ENCODE data around the gene CFL2. TPM values are rescaled to one million over a fixed set of nuclear protein-coding genes. Genes with fewer than 3 reads are reported as not detected.
A peak's percentile ranks its signal among the peaks of the same experiment; 100 is the strongest.

The CFL2 gene
- 25.3 TPM for polyA plus RNA-seq (2013, experiment 1 of 2)
- 26.6 TPM for polyA plus RNA-seq (2013, experiment 2 of 2)

DNA sequence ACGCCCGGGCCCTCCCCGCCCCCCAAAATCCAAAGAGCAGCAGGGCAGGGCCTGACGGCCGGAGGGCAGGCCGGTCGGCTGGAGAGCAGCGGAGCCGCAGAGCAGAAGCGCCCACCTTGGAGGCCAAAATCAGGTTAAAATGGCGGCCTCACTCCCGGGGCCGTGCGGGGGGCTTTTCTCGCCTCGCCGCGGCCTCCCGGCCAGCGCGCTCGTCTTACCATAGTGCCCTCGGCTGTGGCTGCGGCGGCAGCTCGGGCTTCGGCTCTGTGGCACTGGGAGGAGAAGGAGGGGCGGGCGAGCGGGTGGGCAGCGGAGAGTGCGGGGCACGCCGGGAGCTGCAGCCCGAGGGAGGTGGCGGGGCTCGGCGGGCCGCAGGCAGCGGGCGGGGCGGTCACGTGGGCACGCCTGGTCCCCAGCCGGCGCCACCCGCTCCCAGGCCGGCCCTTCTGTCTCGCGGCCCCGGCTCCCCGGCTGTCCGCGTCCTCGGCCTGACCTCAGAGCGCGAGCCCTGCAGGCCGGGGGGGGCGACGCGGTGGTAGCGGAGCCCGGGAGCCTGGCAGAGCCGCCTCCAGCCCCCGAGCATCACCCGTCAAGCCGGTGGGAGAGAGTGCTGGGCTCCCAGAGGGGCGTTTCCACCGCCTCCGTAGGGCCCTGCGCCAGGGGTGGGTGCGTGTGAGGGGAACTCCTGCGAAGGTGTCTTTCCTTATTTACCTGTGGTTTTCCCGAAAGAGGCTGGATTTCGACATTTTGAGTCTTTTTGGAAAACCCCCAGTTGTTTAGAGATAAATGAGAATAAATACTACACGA, at the start of gene CFL2:
CFL2 (minus strand) TSS at position 274 of the 807 bp plus-strand sequence; CDS start at position 221, 53 bp downstream.
- H2BK15ac ChIP-seq (replicated peaks; ENCODE audit: low read depth): peak within 1 kb of the TSS; percentile 67
- no peaks in the 10 kb centered on the region for H3K36me3 ChIP-seq (ENCODE audit: control insufficient read depth, insufficient read depth, low read length)
- H2BK120ac ChIP-seq (ENCODE audit: low read depth, low read length): peak within 1 kb of the TSS; percentile 82
- DNase-seq: peak; percentile 90
- no peak within 1 kb of the TSS for H2BK5ac ChIP-seq (ENCODE audit: low read length)
- peak within 1 kb of the TSS; percentile 98 for H3K4ac ChIP-seq (ENCODE audit: low read depth, low read length)
- H3K56ac ChIP-seq (ENCODE audit: low read length): peak within 1 kb of the TSS; percentile 92
- peaks cover 2% of the 10 kb centered on the region for H3K79me2 ChIP-seq (ENCODE audit: control insufficient read depth, insufficient read depth, low read length)
- no peak within 1 kb of the TSS for H4K8ac ChIP-seq (ENCODE audit: low read depth, low read length)
- no peaks in the 10 kb centered on the region for H3K27me3 ChIP-seq (ENCODE audit: insufficient read depth, low read length, poor library complexity)
- H3K27ac ChIP-seq (ENCODE audit: low read depth, low read length): peak within 1 kb of the TSS; percentile 85
- peak within 1 kb of the TSS; percentile 99 for H3K18ac ChIP-seq (ENCODE audit: low read length)
- peaks cover 5% of the 10 kb centered on the region for H3K79me1 ChIP-seq (ENCODE audit: low read length)
- peak within 1 kb of the TSS; percentile 69 for H3K9ac ChIP-seq (ENCODE audit: low read length)
- H2AK5ac ChIP-seq (ENCODE audit: low read length): no peak within 1 kb of the TSS
- H4K5ac ChIP-seq (ENCODE audit: low read length): no peak within 1 kb of the TSS
- H3K4me3 ChIP-seq (ENCODE audit: low read length): peak within 1 kb of the TSS; percentile 47
- peak within 1 kb of the TSS; percentile 49 for H3K4me2 ChIP-seq (ENCODE audit: low read length)
- no CpG with 5 or more reads among the region's 76 CpGs for WGBS (ENCODE audit: extremely low coverage, insufficient coverage, low lambda C conversion rate)
- no peak within 1 kb of the TSS for H3K23ac ChIP-seq (ENCODE audit: low read length)
- H3K4me1 ChIP-seq (ENCODE audit: control insufficient read depth, low read depth, low read length): no peaks in the 10 kb centered on the region

DNA sequence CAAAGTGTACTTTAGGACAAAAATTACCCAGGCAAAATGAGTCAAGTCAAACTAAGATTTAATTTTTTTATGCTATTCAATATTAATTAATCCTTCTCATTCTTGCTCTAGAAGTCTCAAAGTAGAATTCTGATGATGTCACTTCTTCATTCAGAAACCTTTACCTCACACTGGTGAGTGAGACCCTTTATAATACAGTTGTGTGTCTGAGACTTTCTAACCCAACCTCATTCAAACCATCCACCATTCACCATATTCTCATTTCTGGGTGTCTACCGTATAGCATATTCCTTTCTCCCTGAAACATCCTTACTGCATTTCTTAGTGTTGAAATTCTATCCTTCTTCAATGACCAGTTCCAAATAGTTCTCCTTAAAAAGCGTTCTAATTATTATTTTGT, 40.8 kb upstream of the CFL2 start:
- Histone ChIP-seq H2BK5ac (ENCODE audit: low read length) (no peak overlapping the region), H3K18ac (ENCODE audit: low read length) (no peak overlapping the region), H3K79me2 (ENCODE audit: control insufficient read depth, insufficient read depth, low read length) (no peaks in the 10 kb centered on the region), H3K27ac (ENCODE audit: low read depth, low read length) (no peak overlapping the region), H3K4me3 (ENCODE audit: low read length) (no peak overlapping the region), H3K27me3 (ENCODE audit: insufficient read depth, low read length, poor library complexity) (no peaks in the 10 kb centered on the region), H3K4me2 (ENCODE audit: low read length) (no peak overlapping the region), H2AK5ac (ENCODE audit: low read length) (no peak overlapping the region), H4K8ac (ENCODE audit: low read depth, low read length) (no peak overlapping the region), H3K36me3 (ENCODE audit: control insufficient read depth, insufficient read depth, low read length) (no peaks in the 10 kb centered on the region), H4K5ac (ENCODE audit: low read length) (no peak overlapping the region), H3K79me1 (ENCODE audit: low read length) (no peaks in the 10 kb centered on the region), H3K56ac (ENCODE audit: low read length) (no peak overlapping the region), H2BK120ac (ENCODE audit: low read depth, low read length) (no peak overlapping the region), H3K9ac (ENCODE audit: low read length) (no peak overlapping the region), H3K23ac (ENCODE audit: low read length) (no peak overlapping the region), H3K4me1 (ENCODE audit: control insufficient read depth, low read depth, low read length) (no peaks in the 10 kb centered on the region), H2BK15ac (replicated peaks; ENCODE audit: low read depth) (no peak overlapping the region), H3K4ac (ENCODE audit: low read depth, low read length) (no peak overlapping the region)
- DNase-seq: no peak
- no CpG with 5 or more reads among the region's 2 CpGs for WGBS (ENCODE audit: extremely low coverage, insufficient coverage, low lambda C conversion rate)

DNA sequence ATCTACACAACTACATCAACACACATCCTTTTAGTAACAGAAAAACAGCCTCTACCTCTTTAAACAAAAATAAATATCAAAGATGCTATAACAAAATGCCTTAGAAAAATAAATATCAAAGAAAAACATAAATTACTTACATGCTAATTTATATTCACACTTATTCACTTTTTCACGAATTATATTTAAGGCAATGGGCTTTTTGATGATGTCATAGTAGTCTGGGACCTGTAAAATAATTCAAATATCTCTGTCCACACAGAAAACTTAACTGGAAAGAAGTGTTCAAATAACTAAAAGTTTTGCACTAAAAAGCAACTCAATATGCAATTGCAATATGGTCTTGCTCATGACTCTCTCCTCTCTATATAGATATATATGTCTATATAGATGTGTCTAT, 40.3 kb upstream of the CFL2 start:
- Histone ChIP-seq H2BK5ac (ENCODE audit: low read length) (no peak overlapping the region), H3K79me2 (ENCODE audit: control insufficient read depth, insufficient read depth, low read length) (no peaks in the 10 kb centered on the region), H3K56ac (ENCODE audit: low read length) (no peak overlapping the region), H3K4me3 (ENCODE audit: low read length) (no peak overlapping the region), H3K4me1 (ENCODE audit: control insufficient read depth, low read depth, low read length) (no peaks in the 10 kb centered on the region), H2BK15ac (replicated peaks; ENCODE audit: low read depth) (no peak overlapping the region), H2BK120ac (ENCODE audit: low read depth, low read length) (no peak overlapping the region), H3K4me2 (ENCODE audit: low read length) (no peak overlapping the region), H3K27ac (ENCODE audit: low read depth, low read length) (no peak overlapping the region), H2AK5ac (ENCODE audit: low read length) (no peak overlapping the region), H3K4ac (ENCODE audit: low read depth, low read length) (no peak overlapping the region), H3K36me3 (ENCODE audit: control insufficient read depth, insufficient read depth, low read length) (no peaks in the 10 kb centered on the region), H3K79me1 (ENCODE audit: low read length) (no peaks in the 10 kb centered on the region), H3K18ac (ENCODE audit: low read length) (no peak overlapping the region), H3K27me3 (ENCODE audit: insufficient read depth, low read length, poor library complexity) (no peaks in the 10 kb centered on the region), H4K8ac (ENCODE audit: low read depth, low read length) (no peak overlapping the region), H3K9ac (ENCODE audit: low read length) (no peak overlapping the region), H4K5ac (ENCODE audit: low read length) (no peak overlapping the region), H3K23ac (ENCODE audit: low read length) (no peak overlapping the region)
- no peak for DNase-seq
- WGBS (ENCODE audit: extremely low coverage, insufficient coverage, low lambda C conversion rate): 100% methylated on average over 1 of the region's 1 CpG

DNA sequence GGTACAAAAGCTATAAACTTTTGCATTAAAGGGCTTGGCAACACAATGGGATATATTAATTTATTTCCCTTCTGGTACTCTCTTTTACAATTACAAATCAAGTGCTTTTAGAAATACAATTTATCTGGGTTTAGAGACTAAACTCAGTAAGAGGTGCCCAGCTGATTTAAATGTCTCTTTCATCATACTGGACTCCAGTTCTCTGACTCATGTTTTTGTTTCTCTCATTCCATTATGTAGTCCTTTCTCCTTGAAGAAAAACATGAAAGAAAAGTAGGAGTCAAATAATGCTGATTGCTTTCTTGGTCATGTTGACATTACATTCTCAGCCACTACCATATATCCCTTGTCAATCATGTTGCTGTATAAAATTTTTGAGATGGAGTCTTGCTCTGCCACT, 36.3 kb upstream of the CFL2 start:
- Histone ChIP-seq H2BK15ac (replicated peaks; ENCODE audit: low read depth) (no peak overlapping the region), H4K5ac (ENCODE audit: low read length) (no peak overlapping the region), H2BK5ac (ENCODE audit: low read length) (no peak overlapping the region), H3K4ac (ENCODE audit: low read depth, low read length) (no peak overlapping the region), H3K56ac (ENCODE audit: low read length) (no peak overlapping the region), H3K23ac (ENCODE audit: low read length) (no peak overlapping the region), H2BK120ac (ENCODE audit: low read depth, low read length) (no peak overlapping the region), H4K8ac (ENCODE audit: low read depth, low read length) (no peak overlapping the region), H3K4me2 (ENCODE audit: low read length) (no peak overlapping the region), H3K79me1 (ENCODE audit: low read length) (no peaks in the 10 kb centered on the region), H3K4me1 (ENCODE audit: control insufficient read depth, low read depth, low read length) (no peaks in the 10 kb centered on the region), H3K9ac (ENCODE audit: low read length) (no peak overlapping the region), H3K18ac (ENCODE audit: low read length) (no peak overlapping the region), H3K36me3 (ENCODE audit: control insufficient read depth, insufficient read depth, low read length) (no peaks in the 10 kb centered on the region), H3K27ac (ENCODE audit: low read depth, low read length) (no peak overlapping the region), H3K79me2 (ENCODE audit: control insufficient read depth, insufficient read depth, low read length) (no peaks in the 10 kb centered on the region), H3K4me3 (ENCODE audit: low read length) (no peak overlapping the region), H3K27me3 (ENCODE audit: insufficient read depth, low read length, poor library complexity) (no peaks in the 10 kb centered on the region), H2AK5ac (ENCODE audit: low read length) (no peak overlapping the region)
- no peak for DNase-seq

DNA sequence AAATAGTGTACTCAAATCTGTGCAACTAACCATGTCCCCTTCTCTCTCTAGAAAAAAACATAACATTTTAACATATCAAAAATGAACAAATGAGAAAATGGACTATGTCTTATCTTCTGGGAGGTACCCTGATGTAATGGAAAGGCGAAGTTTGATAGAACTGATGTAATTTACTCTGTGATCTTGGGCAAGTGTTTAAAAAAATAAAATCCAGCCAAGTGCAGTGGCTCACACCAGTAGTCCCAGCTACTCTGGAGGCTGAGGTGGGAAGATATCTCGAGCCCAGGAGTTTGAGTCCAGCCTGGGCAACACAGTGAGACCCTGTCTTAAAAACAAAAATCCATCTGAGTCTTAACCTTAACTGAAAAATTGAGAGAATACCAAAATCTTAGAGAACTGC, 35.8 kb upstream of the CFL2 start:
- H3K79me2 ChIP-seq (ENCODE audit: control insufficient read depth, insufficient read depth, low read length): no peaks in the 10 kb centered on the region
- WGBS (ENCODE audit: extremely low coverage, insufficient coverage, low lambda C conversion rate): no CpG with 5 or more reads among the region's 2 CpGs
- no peak overlapping the region for H3K9ac ChIP-seq (ENCODE audit: low read length)
- no peak for DNase-seq
- no peaks in the 10 kb centered on the region for H3K4me1 ChIP-seq (ENCODE audit: control insufficient read depth, low read depth, low read length)
- no peaks in the 10 kb centered on the region for H3K27me3 ChIP-seq (ENCODE audit: insufficient read depth, low read length, poor library complexity)
- no peak overlapping the region for H3K23ac ChIP-seq (ENCODE audit: low read length)
- no peak overlapping the region for H4K8ac ChIP-seq (ENCODE audit: low read depth, low read length)
- no peaks in the 10 kb centered on the region for H3K79me1 ChIP-seq (ENCODE audit: low read length)
- no peak overlapping the region for H3K18ac ChIP-seq (ENCODE audit: low read length)
- H2BK120ac ChIP-seq (ENCODE audit: low read depth, low read length): no peak overlapping the region
- no peak overlapping the region for H3K4ac ChIP-seq (ENCODE audit: low read depth, low read length)
- no peak overlapping the region for H2AK5ac ChIP-seq (ENCODE audit: low read length)
- H3K4me3 ChIP-seq (ENCODE audit: low read length): no peak overlapping the region
- no peak overlapping the region for H2BK15ac ChIP-seq (replicated peaks; ENCODE audit: low read depth)
- no peak overlapping the region for H4K5ac ChIP-seq (ENCODE audit: low read length)
- H3K36me3 ChIP-seq (ENCODE audit: control insufficient read depth, insufficient read depth, low read length): no peaks in the 10 kb centered on the region
- no peak overlapping the region for H2BK5ac ChIP-seq (ENCODE audit: low read length)
- no peak overlapping the region for H3K4me2 ChIP-seq (ENCODE audit: low read length)
- no peak overlapping the region for H3K56ac ChIP-seq (ENCODE audit: low read length)
- no peak overlapping the region for H3K27ac ChIP-seq (ENCODE audit: low read depth, low read length)

DNA sequence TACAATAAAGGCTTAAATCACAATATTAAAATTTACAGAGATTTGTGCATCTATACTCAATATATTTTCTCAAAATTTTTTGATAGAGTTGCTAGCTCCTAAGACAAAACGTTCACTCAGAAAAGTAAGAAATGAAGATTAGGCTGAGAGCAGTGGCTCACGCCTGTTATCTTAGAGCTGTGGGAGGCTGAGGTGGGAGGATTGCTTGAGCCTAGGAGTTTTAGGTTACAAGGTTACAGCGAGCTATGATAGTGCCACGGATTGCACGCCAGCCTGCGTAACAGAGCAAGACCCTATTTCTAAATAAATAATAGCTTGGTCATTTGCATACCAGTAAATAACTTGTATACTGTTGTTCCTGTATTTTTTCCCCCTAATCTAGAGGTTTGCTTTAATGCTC, 35.0 kb upstream of the CFL2 start:
- no peak overlapping the region for H2BK120ac ChIP-seq (ENCODE audit: low read depth, low read length)
- no peaks in the 10 kb centered on the region for H3K27me3 ChIP-seq (ENCODE audit: insufficient read depth, low read length, poor library complexity)
- no peak overlapping the region for H3K23ac ChIP-seq (ENCODE audit: low read length)
- H2BK15ac ChIP-seq (replicated peaks; ENCODE audit: low read depth): no peak overlapping the region
- H3K4ac ChIP-seq (ENCODE audit: low read depth, low read length): no peak overlapping the region
- no peak overlapping the region for H3K27ac ChIP-seq (ENCODE audit: low read depth, low read length)
- H3K79me2 ChIP-seq (ENCODE audit: control insufficient read depth, insufficient read depth, low read length): no peaks in the 10 kb centered on the region
- no peak overlapping the region for H3K18ac ChIP-seq (ENCODE audit: low read length)
- H4K8ac ChIP-seq (ENCODE audit: low read depth, low read length): no peak overlapping the region
- no peaks in the 10 kb centered on the region for H3K36me3 ChIP-seq (ENCODE audit: control insufficient read depth, insufficient read depth, low read length)
- no peak overlapping the region for H3K4me3 ChIP-seq (ENCODE audit: low read length)
- no peak overlapping the region for H3K4me2 ChIP-seq (ENCODE audit: low read length)
- H4K5ac ChIP-seq (ENCODE audit: low read length): no peak overlapping the region
- no peak overlapping the region for H2BK5ac ChIP-seq (ENCODE audit: low read length)
- no peak overlapping the region for H3K56ac ChIP-seq (ENCODE audit: low read length)
- no peak overlapping the region for H2AK5ac ChIP-seq (ENCODE audit: low read length)
- no peak overlapping the region for H3K9ac ChIP-seq (ENCODE audit: low read length)
- H3K4me1 ChIP-seq (ENCODE audit: control insufficient read depth, low read depth, low read length): no peaks in the 10 kb centered on the region
- no peaks in the 10 kb centered on the region for H3K79me1 ChIP-seq (ENCODE audit: low read length)
- peak; percentile 18 for DNase-seq
- WGBS (ENCODE audit: extremely low coverage, insufficient coverage, low lambda C conversion rate): no CpG with 5 or more reads among the region's 6 CpGs
